Epidermal melanocyte (primary cell): ENCODE measurements around the gene STXBP4.

Experiments
- DNase-seq: peaks from one replicate; pipeline ENCODE4 v3.0.0; 2011; ENCODE audit warnings: low spot score; ENCODE audit not compliant: insufficient read length

STXBP4 gene, protein sequence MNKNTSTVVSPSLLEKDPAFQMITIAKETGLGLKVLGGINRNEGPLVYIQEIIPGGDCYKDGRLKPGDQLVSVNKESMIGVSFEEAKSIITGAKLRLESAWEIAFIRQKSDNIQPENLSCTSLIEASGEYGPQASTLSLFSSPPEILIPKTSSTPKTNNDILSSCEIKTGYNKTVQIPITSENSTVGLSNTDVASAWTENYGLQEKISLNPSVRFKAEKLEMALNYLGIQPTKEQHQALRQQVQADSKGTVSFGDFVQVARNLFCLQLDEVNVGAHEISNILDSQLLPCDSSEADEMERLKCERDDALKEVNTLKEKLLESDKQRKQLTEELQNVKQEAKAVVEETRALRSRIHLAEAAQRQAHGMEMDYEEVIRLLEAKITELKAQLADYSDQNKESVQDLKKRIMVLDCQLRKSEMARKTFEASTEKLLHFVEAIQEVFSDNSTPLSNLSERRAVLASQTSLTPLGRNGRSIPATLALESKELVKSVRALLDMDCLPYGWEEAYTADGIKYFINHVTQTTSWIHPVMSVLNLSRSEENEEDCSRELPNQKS

DNA sequence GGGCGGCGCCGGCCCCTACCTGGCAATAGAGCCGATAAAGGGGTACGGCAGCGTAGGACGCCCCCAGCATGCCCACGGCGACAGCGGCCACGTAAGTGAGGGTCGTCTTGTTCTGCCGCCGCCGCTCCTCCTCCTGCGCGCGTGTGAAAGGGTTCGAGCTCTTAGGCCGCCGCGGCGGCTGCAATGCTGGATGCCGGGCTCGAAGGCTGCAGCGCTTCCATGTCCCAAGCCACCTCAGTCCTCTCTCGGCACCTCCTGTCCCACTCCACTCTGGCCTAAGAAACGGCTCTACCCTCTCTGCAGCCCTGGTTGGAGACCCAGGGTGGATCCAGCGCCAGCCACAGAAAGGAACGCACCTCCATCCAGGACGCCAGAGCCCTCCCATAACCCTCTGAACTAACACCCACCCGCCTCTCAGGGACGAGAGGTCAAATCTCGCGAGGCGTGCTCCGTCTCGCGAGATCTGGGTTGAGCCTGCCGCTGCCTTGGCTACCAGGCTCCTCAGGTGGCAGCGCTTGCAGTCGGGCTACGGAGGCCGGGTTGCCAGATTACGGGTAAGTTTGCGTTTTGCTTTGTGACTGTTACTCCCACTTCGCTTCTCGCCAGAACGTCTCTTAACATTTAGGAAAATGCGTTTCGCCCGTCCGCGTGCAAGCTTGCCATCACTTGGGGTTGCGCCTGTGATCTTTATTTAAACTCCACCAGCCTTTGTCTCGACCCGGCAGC, at the start of gene STXBP4, which contains the start of gene COX11:
Gene STXBP4 (plus strand): TSS at position 504 of the 726 bp plus-strand sequence. CDS start 17,455 bp downstream, outside the sequence.
Gene COX11 (minus strand): TSS at position 393 of the 726 bp plus-strand sequence. CDS start 8 bp downstream, at position 385.
- DNase-seq = peak; percentile 68

DNA sequence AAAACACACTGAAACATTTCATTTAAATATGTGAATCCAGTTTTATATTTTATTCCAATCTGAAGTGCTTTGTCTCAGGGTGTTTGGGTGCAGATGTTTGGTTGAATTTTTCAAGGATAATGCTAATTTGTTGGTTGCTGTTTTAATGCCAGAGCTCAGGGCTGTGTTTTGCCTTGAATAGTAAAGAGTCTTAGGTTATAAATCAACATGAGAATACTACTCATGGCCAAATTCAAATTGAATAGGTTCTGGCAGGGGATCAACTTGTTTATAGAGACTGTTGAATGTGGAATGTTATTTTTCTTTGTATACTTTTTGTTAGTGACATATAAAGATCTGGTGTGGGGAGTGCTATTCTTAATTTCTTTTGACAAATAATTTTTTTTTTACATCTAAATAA, 49.1 kb upstream of the STXBP4 start:
- DNase-seq = no peak

- DNase-seq = no peak
These were observed 47.7 kb upstream of the STXBP4 start for GRCh38 chr17:54920819-54921218.

GRCh38 chr17:54924405-54924804, 44.2 kb upstream of the STXBP4 start:
- no peak for DNase-seq

DNA sequence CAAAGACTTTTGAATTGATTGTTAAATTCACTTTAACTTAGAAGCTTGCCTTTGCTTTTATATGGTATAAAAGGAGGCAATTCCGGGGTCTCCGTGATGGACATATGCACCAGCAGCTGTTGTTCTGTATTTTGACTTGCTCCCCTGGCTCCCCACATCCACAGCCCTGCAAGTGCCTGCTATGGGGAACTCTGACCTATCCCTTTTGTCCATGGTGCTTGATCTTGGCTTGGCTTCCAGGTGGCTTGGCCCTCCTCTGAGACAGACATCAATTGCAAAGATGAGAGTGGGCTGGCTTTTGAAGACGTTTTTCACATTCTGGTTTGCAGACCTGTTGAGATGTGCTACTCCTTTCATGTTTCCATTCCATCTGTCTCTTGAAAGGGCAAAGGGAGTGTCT, 41.0 kb upstream of the STXBP4 start:
- DNase-seq = no peak

DNA sequence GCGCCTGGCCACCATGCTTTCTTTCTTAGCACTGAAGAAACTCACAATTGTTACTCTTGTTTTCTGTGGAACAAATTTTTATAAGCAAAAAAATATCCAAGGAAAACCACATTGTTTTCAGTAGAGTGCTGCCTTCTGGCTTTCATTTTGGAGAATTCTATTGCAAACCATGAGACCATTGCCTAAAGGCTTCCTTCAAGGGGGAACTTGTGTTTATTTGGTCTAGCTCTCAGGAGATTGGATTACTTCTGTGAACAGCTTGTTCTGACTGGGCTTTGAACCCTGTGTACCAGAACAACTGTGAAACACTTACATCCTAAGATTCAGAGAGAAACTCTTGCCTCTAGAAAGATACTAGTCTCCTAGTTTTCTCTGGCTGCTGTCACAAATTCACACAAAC, 35.9 kb upstream of the STXBP4 start:
- DNase-seq = no peak

DNA sequence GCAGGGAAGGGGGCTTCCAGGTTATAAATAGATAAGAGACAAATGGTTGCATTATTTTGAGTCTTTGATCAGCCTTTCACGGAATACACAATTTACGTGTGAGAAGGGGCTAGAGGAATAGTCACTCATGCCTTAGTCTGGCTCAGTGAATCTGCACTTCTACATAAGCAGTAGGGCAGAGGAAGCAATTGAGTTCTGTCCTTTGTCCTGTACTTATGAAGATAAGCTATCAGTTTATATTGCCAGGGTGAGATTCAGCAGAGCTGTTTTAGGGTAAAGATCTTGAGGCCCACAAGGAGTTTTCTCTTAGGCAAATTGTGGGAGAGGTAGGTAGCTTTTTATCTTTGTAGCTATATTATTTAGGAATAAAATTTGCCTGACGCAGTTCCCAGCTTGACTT, 34.6 kb upstream of the STXBP4 start:
- no peak for DNase-seq

GRCh38 chr17:54935471-54935870, 33.1 kb upstream of the STXBP4 start:
- DNase-seq = no peak

GRCh38 chr17:54937018-54937417, 31.5 kb upstream of the STXBP4 start:
- DNase-seq = no peak

- DNase-seq = no peak
These were observed 31.1 kb upstream of the STXBP4 start for GRCh38 chr17:54937426-54937825.

GRCh38 chr17:54941285-54941684, 27.3 kb upstream of the STXBP4 start:
- DNase-seq = no peak

- DNase-seq = no peak
These were observed 23.8 kb upstream of the STXBP4 start for GRCh38 chr17:54944796-54945195.

DNA sequence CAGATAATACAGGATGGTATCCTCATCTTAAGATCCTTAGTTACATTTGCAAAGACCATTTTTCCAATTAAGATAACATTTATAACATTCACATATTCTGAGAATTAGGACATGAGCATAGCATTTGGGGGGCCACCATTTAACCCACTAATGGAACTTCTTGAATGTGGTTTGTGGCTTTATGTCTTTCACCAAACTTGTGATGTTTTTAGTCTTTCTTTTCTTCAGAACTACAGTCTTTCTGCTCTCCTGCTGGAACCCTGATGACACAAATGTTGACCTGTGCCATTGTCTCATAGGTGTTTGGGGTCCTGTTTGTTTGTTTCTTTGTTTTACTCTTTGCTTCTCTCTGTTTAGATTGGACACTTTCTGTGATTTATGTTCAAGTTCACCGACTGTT, 23.3 kb upstream of the STXBP4 start:
- DNase-seq = no peak

- no peak for DNase-seq
These were observed 22.9 kb upstream of the STXBP4 start for GRCh38 chr17:54945671-54946070.

GRCh38 chr17:54947396-54947795, 21.2 kb upstream of the STXBP4 start:
- no peak for DNase-seq

DNA sequence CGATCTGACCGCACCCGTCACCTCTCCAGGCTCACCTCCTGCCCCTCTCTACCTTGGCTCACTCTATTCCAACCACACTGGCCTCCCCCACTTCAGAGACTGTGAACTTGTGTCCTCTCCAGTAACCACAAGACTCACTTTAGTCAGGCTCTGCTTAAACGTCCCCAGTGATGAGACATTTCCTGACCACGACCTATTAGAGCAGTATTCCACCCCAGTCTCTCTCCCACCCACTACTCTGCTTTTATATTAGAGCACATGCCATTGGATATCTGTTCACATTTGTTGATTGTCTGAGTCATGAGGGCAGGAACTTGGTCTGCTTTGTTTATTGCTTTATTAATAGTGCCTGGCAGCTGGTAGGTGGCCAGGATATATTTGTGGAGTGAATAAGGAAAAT, 20.2 kb upstream of the STXBP4 start:
- DNase-seq = no peak

DNA sequence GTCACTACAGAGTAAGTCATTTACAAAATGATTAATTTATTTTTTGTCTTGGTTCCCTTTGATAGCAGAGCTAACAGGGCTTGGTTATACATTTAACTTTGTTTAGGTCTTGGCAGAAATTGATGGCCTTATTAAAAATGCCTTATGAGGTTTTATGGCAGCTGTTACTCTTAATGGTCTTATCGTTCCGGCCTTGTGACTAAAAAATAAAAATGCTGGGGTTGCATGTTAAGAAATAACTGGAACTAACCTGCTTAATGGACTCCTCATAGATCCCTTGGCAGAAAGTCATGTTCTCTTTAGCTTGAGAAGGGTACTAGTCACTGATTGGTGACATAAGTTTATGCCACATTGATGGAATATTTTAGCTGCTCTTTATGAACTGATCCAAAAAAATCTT, 18.4 kb upstream of the STXBP4 start:
- no peak for DNase-seq

DNA sequence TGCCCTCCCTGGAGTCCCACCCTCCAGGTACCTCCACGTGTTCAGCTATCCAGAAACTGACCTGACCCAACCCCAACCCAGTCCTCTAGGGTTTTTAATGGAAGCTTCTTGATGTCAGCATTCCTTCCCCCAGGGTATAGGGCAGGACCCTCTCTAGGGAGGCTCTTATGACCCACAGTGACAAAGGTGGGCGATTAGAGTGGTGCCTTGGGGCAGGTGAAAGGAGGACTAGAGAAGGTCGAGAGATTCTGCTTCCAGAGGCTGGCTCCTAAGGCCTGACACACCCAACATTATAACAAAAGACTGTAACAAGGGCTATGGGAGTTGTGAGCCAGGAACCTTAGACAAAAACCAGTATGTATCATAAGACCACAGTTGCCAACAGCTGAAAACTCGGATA, 17.3 kb upstream of the STXBP4 start:
- DNase-seq = no peak

- no peak for DNase-seq
These were observed 11.8 kb upstream of the STXBP4 start for GRCh38 chr17:54956791-54957190.

GRCh38 chr17:54967621-54968261, 824 bp upstream of the STXBP4 start:
- no peak for DNase-seq

- DNase-seq = no peak
These were observed 395 bp downstream of the STXBP4 start for GRCh38 chr17:54968988-54969332.
